Glutamatergic neuron (in vitro differentiated cells): ENCODE results near the gene CCDC27. TPM values are rescaled to one million over a fixed set of nuclear protein-coding genes. Genes with fewer than 3 reads are reported as not detected.

Source experiments
- DNase-seq: peaks from one replicate; pipeline ENCODE4 v3.0.0; 2022
- H3K27ac Mint-ChIP-seq: one replicate; pipeline ENCODE4 v1.8.0; 2020; ENCODE audit warnings: mild to moderate bottlenecking, mixed read lengths, inconsistent platforms; ENCODE audit not compliant: unreplicated experiment
- H3K27me3 Mint-ChIP-seq: one replicate; pipeline ENCODE4 v1.8.0; 2020; ENCODE audit warnings: mild to moderate bottlenecking, moderate library complexity, mixed read lengths, inconsistent platforms; ENCODE audit not compliant: unreplicated experiment
- H3K36me3 Mint-ChIP-seq: one replicate; pipeline ENCODE4 v1.8.0; 2020; ENCODE audit warnings: mild to moderate bottlenecking, mixed read lengths, inconsistent platforms; ENCODE audit not compliant: unreplicated experiment
- H3K4me1 Mint-ChIP-seq: one replicate; pipeline ENCODE4 v1.8.0; 2020; ENCODE audit warnings: mild to moderate bottlenecking, low read depth, mixed read lengths, inconsistent platforms; ENCODE audit not compliant: unreplicated experiment
- H3K4me3 Mint-ChIP-seq: one replicate; pipeline ENCODE4 v1.8.0; 2020; ENCODE audit warnings: mild to moderate bottlenecking, mixed read lengths, inconsistent platforms; ENCODE audit not compliant: unreplicated experiment
- H3K9me3 Mint-ChIP-seq: one replicate; pipeline ENCODE4 v1.8.0; 2020; ENCODE audit warnings: mild to moderate bottlenecking, moderate library complexity, mixed read lengths, inconsistent platforms; ENCODE audit not compliant: unreplicated experiment
- CTCF ChIP-seq: fragments of 200-600 bp; sonication (generic); IDR thresholded peaks from one replicate; pipeline ENCODE4 v1.5.0; 2021; ENCODE audit not compliant: partially characterized antibody, unreplicated experiment
- total RNA-seq: library from RNA; stranded (reverse); fragmentation: NEBNext Ultra II Directional; extraction: Animal tissue kit (Norgen Biotek cat#: 25700); gene quantifications from one replicate; pipeline ENCODE4 v1.2.1, GENCODE V29; 2021; ENCODE audit not compliant: unreplicated experiment

The CCDC27 gene
- total RNA-seq, 1 donor from 2014 or later, result not detected

- Mint-ChIP-seq H3K9me3 (peaks cover 2% of the 10 kb centered on the region), H3K27me3 (peaks cover 4% of the 10 kb centered on the region), H3K27ac (no peak overlapping the region), H3K4me1 (peaks cover 13% of the 10 kb centered on the region), H3K4me3 (no peak overlapping the region), H3K36me3 (no peaks in the 10 kb centered on the region)
- DNase-seq, result no peak
- TF ChIP-seq CTCF, result no peak
Observed at GRCh38 chr1:3749512-3749911, 2.7 kb upstream of the CCDC27 start.

- H3K4me1 Mint-ChIP-seq, result peaks cover 7% of the 10 kb centered on the region
- H3K27ac Mint-ChIP-seq, result no peak overlapping the region
- no peaks in the 10 kb centered on the region for H3K36me3 Mint-ChIP-seq
- no peak overlapping the region for H3K4me3 Mint-ChIP-seq
- no peak for TF ChIP-seq CTCF
- peaks cover 2% of the 10 kb centered on the region for H3K9me3 Mint-ChIP-seq
- H3K27me3 Mint-ChIP-seq, result peaks cover 3% of the 10 kb centered on the region
- no peak for DNase-seq
Observed at GRCh38 chr1:3750741-3751140, 1.5 kb upstream of the CCDC27 start.

- TF ChIP-seq CTCF, result no peak
- no peaks in the 10 kb centered on the region for H3K36me3 Mint-ChIP-seq
- no peak for DNase-seq
- H3K9me3 Mint-ChIP-seq, result peaks cover 3% of the 10 kb centered on the region
- H3K27me3 Mint-ChIP-seq, result peaks cover 4% of the 10 kb centered on the region
- H3K27ac Mint-ChIP-seq, result no peak overlapping the region
- H3K4me3 Mint-ChIP-seq, result no peak overlapping the region
- H3K4me1 Mint-ChIP-seq, result peaks cover 2% of the 10 kb centered on the region
Observed at GRCh38 chr1:3753656-3754454, 1.6 kb downstream of the CCDC27 start.

GRCh38 chr1:3756394-3756793 lies 4.1 kb downstream of the CCDC27 start:
- no peak for TF ChIP-seq CTCF
- Mint-ChIP-seq H3K27ac (no peak overlapping the region), H3K36me3 (peaks cover 10% of the 10 kb centered on the region), H3K27me3 (peaks cover 9% of the 10 kb centered on the region), H3K4me3 (no peak overlapping the region), H3K9me3 (peaks cover 7% of the 10 kb centered on the region), H3K4me1 (peaks cover 2% of the 10 kb centered on the region)
- no peak for DNase-seq

- Mint-ChIP-seq H3K36me3 (peaks cover 10% of the 10 kb centered on the region), H3K4me3 (no peak overlapping the region), H3K9me3 (peaks cover 11% of the 10 kb centered on the region), H3K27ac (no peak overlapping the region), H3K27me3 (peaks cover 14% of the 10 kb centered on the region), H3K4me1 (peaks cover under 1% of the 10 kb centered on the region)
- DNase-seq, result no peak
- TF ChIP-seq CTCF, result no peak
Observed at GRCh38 chr1:3759164-3759563, 6.9 kb downstream of the CCDC27 start.
